Measurements from ENCODE around the gene MYO7A.

DNA sequence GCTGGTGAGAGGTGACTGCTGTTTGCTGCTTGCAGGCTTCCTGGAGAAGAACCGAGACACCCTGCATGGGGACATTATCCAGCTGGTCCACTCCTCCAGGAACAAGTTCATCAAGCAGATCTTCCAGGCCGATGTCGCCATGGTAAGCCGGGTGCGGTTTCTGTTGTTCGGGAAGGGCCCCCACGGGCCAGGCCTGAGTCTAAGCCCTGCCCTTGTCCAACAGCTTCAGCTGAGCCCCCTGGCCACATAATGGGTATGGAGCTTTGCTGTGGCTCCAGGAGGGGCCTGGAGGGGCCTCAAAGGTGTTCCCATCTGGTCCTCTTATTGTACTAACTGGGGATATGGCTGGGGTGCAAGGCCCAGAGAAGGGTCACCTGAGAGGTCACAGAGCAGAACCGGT is 38.0 kb downstream of the MYO7A start:
- TF ChIP-seq, protein P1, sequence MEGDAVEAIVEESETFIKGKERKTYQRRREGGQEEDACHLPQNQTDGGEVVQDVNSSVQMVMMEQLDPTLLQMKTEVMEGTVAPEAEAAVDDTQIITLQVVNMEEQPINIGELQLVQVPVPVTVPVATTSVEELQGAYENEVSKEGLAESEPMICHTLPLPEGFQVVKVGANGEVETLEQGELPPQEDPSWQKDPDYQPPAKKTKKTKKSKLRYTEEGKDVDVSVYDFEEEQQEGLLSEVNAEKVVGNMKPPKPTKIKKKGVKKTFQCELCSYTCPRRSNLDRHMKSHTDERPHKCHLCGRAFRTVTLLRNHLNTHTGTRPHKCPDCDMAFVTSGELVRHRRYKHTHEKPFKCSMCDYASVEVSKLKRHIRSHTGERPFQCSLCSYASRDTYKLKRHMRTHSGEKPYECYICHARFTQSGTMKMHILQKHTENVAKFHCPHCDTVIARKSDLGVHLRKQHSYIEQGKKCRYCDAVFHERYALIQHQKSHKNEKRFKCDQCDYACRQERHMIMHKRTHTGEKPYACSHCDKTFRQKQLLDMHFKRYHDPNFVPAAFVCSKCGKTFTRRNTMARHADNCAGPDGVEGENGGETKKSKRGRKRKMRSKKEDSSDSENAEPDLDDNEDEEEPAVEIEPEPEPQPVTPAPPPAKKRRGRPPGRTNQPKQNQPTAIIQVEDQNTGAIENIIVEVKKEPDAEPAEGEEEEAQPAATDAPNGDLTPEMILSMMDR (IDR thresholded peaks at IDR 0.05; ENCODE audit: borderline replicate concordance, extremely low read depth, low read length, poor library complexity, severe bottlenecking): no peak
- no peak for TF ChIP-seq EZH2 (IDR thresholded peaks at IDR 0.05; ENCODE audit: borderline replicate concordance, low read depth, low read length, severe bottlenecking)

Data from DND-41 (cell line).